IMR-90 (cell line): ENCODE results near the gene CAMK2D. TPM values are rescaled to one million over a fixed set of nuclear protein-coding genes. Genes with fewer than 3 reads are reported as not detected.

ENCODE experiments used
- ATAC-seq: fragments of 200-7000 bp; cut with Tn5 transposase; 2 replicates; pipeline ENCODE4 v1.9.1; 2020; ENCODE audit warnings: low read depth, mild to moderate bottlenecking, moderate library complexity
- BruUV-seq: library from RNA; stranded (reverse); fragments of 400-500 nt; replicated peaks from 2 replicates; lab custom pipeline; 2021; lab: Mats Ljungman, UMichigan
- CTCF ChIA-PET: fragments of 300-600 bp; formaldehyde crosslinking; extraction: SDS; loops from one replicate; lab custom pipeline; 2021; ENCODE audit warnings: antibody characterized with exemption; lab: Yijun Ruan, JAX
- POLR2A ChIA-PET: fragments of 300-600 bp; sonication (Branson Sonifier 250); formaldehyde crosslinking; loops from one replicate; lab custom pipeline; 2022; ENCODE audit warnings: antibody characterized with exemption; ENCODE audit not compliant: unreplicated experiment; lab: Charles Lee
- DNase-seq: peaks from one replicate; pipeline ENCODE4 v3.0.0; 2013
- H2AFZ ChIP-seq: replicated peaks from 2 replicates; pipeline ENCODE3; 2013; ENCODE audit warnings: low read length, mild to moderate bottlenecking; ENCODE audit not compliant: poor library complexity
- H2AK5ac ChIP-seq: 2 replicates; pipeline ENCODE4 v1.6.1; 2013; ENCODE audit warnings: low read depth, low read length, inconsistent platforms
- H2AK9ac ChIP-seq: replicated peaks from 2 replicates; pipeline ENCODE3; 2013; ENCODE audit warnings: mild to moderate bottlenecking, low read depth, low read length, moderate library complexity; ENCODE audit not compliant: poor library complexity
- H2BK120ac ChIP-seq: 2 replicates; pipeline ENCODE4 v1.6.1; 2013; ENCODE audit warnings: low read depth, low read length, inconsistent platforms
- H2BK15ac ChIP-seq: 3 replicates; pipeline ENCODE4 v1.6.1; 2013; ENCODE audit warnings: low read depth, low read length, inconsistent platforms
- H2BK20ac ChIP-seq: 2 replicates; pipeline ENCODE4 v1.6.1; 2013; ENCODE audit warnings: low read depth, mild to moderate bottlenecking, inconsistent platforms, low read length, moderate library complexity
- H2BK5ac ChIP-seq: 2 replicates; pipeline ENCODE4 v1.6.1; 2013; ENCODE audit warnings: mild to moderate bottlenecking, low read depth, low read length, inconsistent platforms; ENCODE audit not compliant: poor library complexity, severe bottlenecking
- H3K14ac ChIP-seq: replicated peaks from 2 replicates; pipeline ENCODE4 v1.6.1; 2013; ENCODE audit warnings: low read depth, low read length, inconsistent platforms
- H3K18ac ChIP-seq: 2 replicates; pipeline ENCODE4 v1.6.1; 2013; ENCODE audit warnings: low read depth, low read length, control low read depth
- H3K23ac ChIP-seq: 2 replicates; pipeline ENCODE4 v1.6.1; 2013; ENCODE audit warnings: low read depth, low read length, inconsistent platforms
- H3K27ac ChIP-seq: 2 replicates; pipeline ENCODE4 v1.5.1; 2013; ENCODE audit warnings: mild to moderate bottlenecking, control low read depth, low read length; ENCODE audit not compliant: insufficient read depth
- H3K27me3 ChIP-seq: 2 replicates; pipeline ENCODE4 v1.6.1; 2013; ENCODE audit warnings: low read length; ENCODE audit not compliant: control insufficient read depth, insufficient read depth
- H3K36me3 ChIP-seq: 2 replicates; pipeline ENCODE4 v1.6.1; 2013; ENCODE audit warnings: low read length, mixed read lengths; ENCODE audit not compliant: control insufficient read depth, insufficient read depth
- H3K4ac ChIP-seq: 2 replicates; pipeline ENCODE4 v1.6.1; 2013; ENCODE audit warnings: low read depth, low read length, inconsistent platforms
- H3K4me1 ChIP-seq: 2 replicates; pipeline ENCODE4 v1.6.1; 2013; ENCODE audit warnings: low read length, mixed read lengths; ENCODE audit not compliant: control insufficient read depth, insufficient read depth
- H3K4me2 ChIP-seq: 2 replicates; pipeline ENCODE4 v1.6.1; 2013; ENCODE audit warnings: low read depth, mild to moderate bottlenecking, control low read depth, low read length, moderate library complexity
- H3K4me3 ChIP-seq: 2 replicates; pipeline ENCODE4 v1.5.1; 2013; ENCODE audit warnings: low read depth, mild to moderate bottlenecking, control low read depth, low read length, moderate library complexity; ENCODE audit not compliant: insufficient read depth
- H3K56ac ChIP-seq: 2 replicates; pipeline ENCODE4 v1.6.1; 2013; ENCODE audit warnings: low read length, inconsistent platforms; ENCODE audit not compliant: insufficient read depth; ENCODE audit errors: extremely low read depth
- H3K79me1 ChIP-seq, 2 experiments: 2 replicates each; pipeline ENCODE4 v1.6.1; 2013; ENCODE audit warnings: low read length in 2 of 2, inconsistent platforms in 1 of 2, low read depth in 1 of 2
- H3K9ac ChIP-seq: 2 replicates; pipeline ENCODE4 v1.6.1; 2013; ENCODE audit warnings: low read depth, low read length, control low read depth
- H3K9me1 ChIP-seq: 2 replicates; pipeline ENCODE4 v1.6.1; 2013; ENCODE audit warnings: low read length, inconsistent platforms; ENCODE audit not compliant: insufficient read depth
- H3K9me3 ChIP-seq: 2 replicates; pipeline ENCODE4 v1.6.1; 2013; ENCODE audit warnings: low read length; ENCODE audit not compliant: control insufficient read depth, insufficient read depth
- H4K20me1 ChIP-seq: 2 replicates; pipeline ENCODE4 v1.6.1; 2013; ENCODE audit warnings: low read length, inconsistent platforms; ENCODE audit not compliant: insufficient read depth
- H4K5ac ChIP-seq: 2 replicates; pipeline ENCODE4 v1.6.1; 2013; ENCODE audit warnings: mild to moderate bottlenecking, low read depth, low read length, control low read depth
- H4K8ac ChIP-seq, 2 experiments: 2 replicates each; pipeline ENCODE4 v1.6.1; 2013; ENCODE audit warnings: low read depth in 2 of 2, low read length in 2 of 2, control low read depth in 1 of 2, inconsistent platforms in 1 of 2
- H4K91ac ChIP-seq: 2 replicates; pipeline ENCODE4 v1.6.1; 2013; ENCODE audit warnings: low read depth, low read length, inconsistent platforms; ENCODE audit not compliant: insufficient read depth
- BHLHE40 ChIP-seq: fragments of 150-350 bp; IDR thresholded peaks from 2 replicates; pipeline ENCODE4 v1.6.1; 2016; ENCODE audit warnings: mild to moderate bottlenecking, low read depth, low read length
- CEBPB ChIP-seq: IDR thresholded peaks from 2 replicates; pipeline ENCODE4 v1.6.1; 2012; ENCODE audit warnings: low read depth, low read length, improper control_type of control experiment
- CHD1 ChIP-seq: IDR thresholded peaks from 2 replicates; pipeline ENCODE4 v1.6.1; 2012; ENCODE audit warnings: low read depth, low read length, improper control_type of control experiment
- FOS ChIP-seq: fragments of 150-350 bp; IDR thresholded peaks from 2 replicates; pipeline ENCODE4 v1.6.1; 2016; ENCODE audit warnings: low read depth, low read length
- MAZ ChIP-seq: IDR thresholded peaks from 2 replicates; pipeline ENCODE4 v1.6.1; 2012; ENCODE audit warnings: low read depth, mild to moderate bottlenecking, low read length, improper control_type of control experiment, moderate library complexity, borderline replicate concordance
- NFE2L2 ChIP-seq: fragments of 150-350 bp; IDR thresholded peaks from 2 replicates; pipeline ENCODE4 v1.6.1; 2016; ENCODE audit warnings: low read depth, mild to moderate bottlenecking, low read length
- POLR2A ChIP-seq: IDR thresholded peaks from 2 replicates; pipeline ENCODE4 v1.6.1; 2012; ENCODE audit warnings: mild to moderate bottlenecking, low read depth, low read length
- RAD21 ChIP-seq: IDR thresholded peaks from 2 replicates; pipeline ENCODE4 v1.6.1; 2012; ENCODE audit warnings: low read length, improper control_type of control experiment
- dilution Hi-C: fragments of 300-500 bp; cut with HindIII; formaldehyde crosslinking; loops from one replicate; pipeline ENCODE4 v1.14.3; 2018; ENCODE audit warnings: low sequenced_read_pairs; ENCODE audit not compliant: unreplicated experiment
- in situ Hi-C: fragments of 300-500 bp; cut with MboI; formaldehyde crosslinking; loops from 3 replicates; pipeline ENCODE4 v1.14.3; 2019; ENCODE audit warnings: low sequenced_read_pairs, inconsistent platforms, mixed read lengths
- intact Hi-C: fragments of 100-400 bp; cut with micrococcal nuclease; formaldehyde crosslinking; loops from 2 replicates; pipeline ENCODE4 v1.10.0; 2022
- polyA plus RNA-seq, 3 experiments: library from polyadenylated mRNA; depleted of rRNA; stranded (reverse); fragments of >200 nt; gene quantifications; 2 replicates each; pipeline ENCODE4 v1.2.3, GENCODE V29; 2012; ENCODE audit warnings: low replicate concordance in 1 of 3
- total RNA-seq: library from RNA; depleted of rRNA; stranded (reverse); fragments of >200 nt; gene quantifications from 2 replicates; pipeline ENCODE4 v1.2.3, GENCODE V29; 2012
- TF ChIP-seq, protein P1 (sequence below): fragments of 150-350 bp; IDR thresholded peaks from 2 replicates; pipeline ENCODE4 v1.6.1; 2016; ENCODE audit warnings: low read depth, mild to moderate bottlenecking, low read length, moderate library complexity, borderline replicate concordance
- TF ChIP-seq, protein P2 (sequence below): conservative IDR thresholded peaks from 2 replicates; pipeline ENCODE4 v1.5.1; 2012; ENCODE audit warnings: mild to moderate bottlenecking, low read depth, low read length, improper control_type of control experiment

The CAMK2D gene
- total and polyA plus RNA-seq, 2 of the 4 experiments (the other 2 are of a cell fraction), result 44.6 to 156 TPM

DNA sequence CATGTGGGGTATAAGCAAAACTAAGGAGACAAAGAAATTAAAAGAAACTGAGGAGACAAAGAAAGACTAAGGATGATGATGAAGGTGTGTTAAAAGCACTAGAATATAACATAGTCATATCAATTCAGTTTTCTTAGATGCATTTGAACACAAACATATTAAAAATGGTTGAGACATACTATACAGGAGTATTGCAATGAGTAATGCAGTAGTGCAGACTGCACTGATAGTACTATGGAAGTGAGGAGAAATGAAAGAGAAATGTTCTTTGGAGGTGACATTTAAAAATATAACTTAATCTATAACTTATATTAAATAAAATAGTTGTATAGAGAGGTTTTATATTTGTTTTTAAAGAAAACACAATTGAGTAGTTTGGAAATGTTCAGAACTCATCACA, 279.2 kb downstream of the CAMK2D start:
- Histone ChIP-seq H3K79me1 (no peaks in the 10 kb centered on the region), H3K36me3 (peaks cover 3% of the 10 kb centered on the region; the same call in 1 of the 2 replicates), H4K20me1 (no peaks in the 10 kb centered on the region), H4K8ac (no peak overlapping the region), H2AK9ac (no peak overlapping the region), H3K23ac (no peak overlapping the region), H2BK120ac (no peak overlapping the region), H3K14ac (no peak overlapping the region), H3K18ac (no peak overlapping the region), H3K4me2 (no peak overlapping the region), H3K9me3 (0 out of 2 replicates have a peak, but pooled peaks cover under 1% of the 10 kb centered on the region), H2BK20ac (no peak overlapping the region), H3K9me1 (no peaks in the 10 kb centered on the region), H2BK15ac (no peak overlapping the region), H3K4ac (no peak overlapping the region), H4K5ac (no peak overlapping the region), H3K4me1 (no peaks in the 10 kb centered on the region), H3K27ac (no peak overlapping the region), H3K56ac (no peak overlapping the region), H3K4me3 (no peak overlapping the region), H2BK5ac (no peak overlapping the region), H3K27me3 (no peaks in the 10 kb centered on the region), H2AK5ac (no peak overlapping the region), H3K9ac (no peak overlapping the region), H2AFZ (no peak overlapping the region), H4K91ac (no peak overlapping the region)
- ChIA-PET POLR2A (no interaction called here), CTCF (interaction anchor here (1.5 kb wide), 1 partner anchor 87 kb away, joined by 4 read pairs; no protein-coding TSS in a partner anchor)
- in situ Hi-C loops (no loop called here), dilution Hi-C loops (no loop called here), intact Hi-C loops (loop anchor here (2.0 kb wide), 1 partner anchor 14 kb away; no protein-coding TSS in a partner anchor)
- ATAC-seq (no peak), DNase-seq (no peak)
- no TSS peak for BruUV-seq
- TF ChIP-seq BHLHE40, result no peak
- TF ChIP-seq, protein P1, sequence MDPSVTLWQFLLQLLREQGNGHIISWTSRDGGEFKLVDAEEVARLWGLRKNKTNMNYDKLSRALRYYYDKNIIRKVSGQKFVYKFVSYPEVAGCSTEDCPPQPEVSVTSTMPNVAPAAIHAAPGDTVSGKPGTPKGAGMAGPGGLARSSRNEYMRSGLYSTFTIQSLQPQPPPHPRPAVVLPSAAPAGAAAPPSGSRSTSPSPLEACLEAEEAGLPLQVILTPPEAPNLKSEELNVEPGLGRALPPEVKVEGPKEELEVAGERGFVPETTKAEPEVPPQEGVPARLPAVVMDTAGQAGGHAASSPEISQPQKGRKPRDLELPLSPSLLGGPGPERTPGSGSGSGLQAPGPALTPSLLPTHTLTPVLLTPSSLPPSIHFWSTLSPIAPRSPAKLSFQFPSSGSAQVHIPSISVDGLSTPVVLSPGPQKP, result no peak
- TF ChIP-seq, protein P2, sequence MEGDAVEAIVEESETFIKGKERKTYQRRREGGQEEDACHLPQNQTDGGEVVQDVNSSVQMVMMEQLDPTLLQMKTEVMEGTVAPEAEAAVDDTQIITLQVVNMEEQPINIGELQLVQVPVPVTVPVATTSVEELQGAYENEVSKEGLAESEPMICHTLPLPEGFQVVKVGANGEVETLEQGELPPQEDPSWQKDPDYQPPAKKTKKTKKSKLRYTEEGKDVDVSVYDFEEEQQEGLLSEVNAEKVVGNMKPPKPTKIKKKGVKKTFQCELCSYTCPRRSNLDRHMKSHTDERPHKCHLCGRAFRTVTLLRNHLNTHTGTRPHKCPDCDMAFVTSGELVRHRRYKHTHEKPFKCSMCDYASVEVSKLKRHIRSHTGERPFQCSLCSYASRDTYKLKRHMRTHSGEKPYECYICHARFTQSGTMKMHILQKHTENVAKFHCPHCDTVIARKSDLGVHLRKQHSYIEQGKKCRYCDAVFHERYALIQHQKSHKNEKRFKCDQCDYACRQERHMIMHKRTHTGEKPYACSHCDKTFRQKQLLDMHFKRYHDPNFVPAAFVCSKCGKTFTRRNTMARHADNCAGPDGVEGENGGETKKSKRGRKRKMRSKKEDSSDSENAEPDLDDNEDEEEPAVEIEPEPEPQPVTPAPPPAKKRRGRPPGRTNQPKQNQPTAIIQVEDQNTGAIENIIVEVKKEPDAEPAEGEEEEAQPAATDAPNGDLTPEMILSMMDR, result no peak
- TF ChIP-seq POLR2A, result no peak
- TF ChIP-seq RAD21, result no peak
- TF ChIP-seq CHD1, result no peak
- TF ChIP-seq MAZ, result no peak
- no peak for TF ChIP-seq CEBPB
- no peak for TF ChIP-seq NFE2L2
- no peak for TF ChIP-seq FOS
